ENCODE data around the gene CTDSP2.

CTDSP2 gene

GRCh38 chr12:57813111-57813970 is 33.2 kb downstream of the CTDSP2 start:
- no peak for FAIRE-seq

DNA sequence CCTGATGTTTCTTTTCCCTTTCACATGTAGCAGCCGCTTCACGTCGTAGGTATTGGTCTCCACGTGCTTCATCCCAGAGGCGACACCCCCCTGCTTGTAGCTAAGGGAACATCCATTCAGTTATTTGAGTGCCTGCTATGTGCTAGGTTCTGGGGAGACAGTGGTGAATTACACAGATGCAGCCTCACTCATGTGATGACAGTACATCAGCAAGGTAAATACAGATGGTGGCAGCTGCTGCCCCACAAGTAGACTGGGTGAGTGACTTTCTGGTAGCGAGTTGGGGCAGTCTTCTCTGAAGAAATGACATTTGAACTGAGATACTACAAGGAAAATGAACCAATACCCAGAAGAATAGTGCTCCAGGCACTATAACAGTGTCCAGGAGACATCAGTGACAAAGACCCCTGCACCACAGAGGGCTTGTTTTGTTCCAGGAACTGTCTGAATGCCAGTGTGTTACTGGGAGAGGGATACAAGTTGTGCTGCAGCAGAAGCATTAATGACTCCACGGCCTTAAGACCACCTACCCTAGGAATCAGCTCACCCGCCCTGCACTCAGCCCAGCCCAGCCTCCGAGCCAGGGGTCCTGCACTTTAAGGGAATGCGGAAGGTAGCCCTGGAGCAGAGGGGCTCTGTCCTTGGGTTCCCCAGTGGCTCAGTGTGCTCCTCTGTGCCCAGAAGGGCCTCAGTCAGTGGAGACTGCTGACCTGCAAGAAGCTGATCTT is 35.3 kb downstream of the CTDSP2 start:
- no peak for FAIRE-seq

DNA sequence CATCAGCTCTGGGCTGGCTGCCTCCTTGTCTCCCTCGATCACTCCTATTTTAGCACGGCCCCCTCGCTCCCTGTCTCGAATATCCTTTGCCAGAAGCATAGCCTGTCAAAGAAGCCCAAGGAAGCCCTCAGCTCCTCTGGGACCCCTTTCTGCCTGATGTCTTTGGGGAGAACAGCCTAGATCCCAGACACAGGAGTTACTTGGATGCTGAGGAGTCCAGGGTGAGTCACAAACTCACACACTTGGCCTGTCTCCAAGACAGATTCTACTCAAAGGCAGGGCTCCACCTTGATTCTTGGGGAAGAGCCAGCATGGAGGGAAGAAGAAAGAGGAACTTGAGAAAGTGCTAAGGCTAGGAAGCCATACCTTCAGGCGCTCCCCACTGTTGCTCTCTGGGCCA is 36.1 kb downstream of the CTDSP2 start:
- no peak for FAIRE-seq

DNA sequence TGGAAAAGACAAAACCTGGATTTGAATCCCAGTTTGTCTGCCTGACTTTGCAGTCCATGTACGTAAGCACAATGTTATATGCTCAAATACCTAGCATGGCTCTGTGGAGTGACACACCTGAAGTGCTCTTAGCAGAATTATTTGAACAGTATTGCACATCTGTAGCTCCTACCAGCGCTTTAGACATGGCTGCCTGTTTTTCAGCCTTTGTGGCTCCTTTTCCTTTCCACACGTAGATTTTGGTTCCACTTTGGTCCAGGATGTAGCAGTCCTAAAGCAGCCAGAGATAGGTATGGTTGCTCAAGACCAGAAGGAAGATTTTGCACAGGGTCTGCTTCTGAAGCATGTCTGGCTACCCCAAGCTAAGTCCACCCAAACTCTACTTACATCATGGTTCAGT is 37.1 kb downstream of the CTDSP2 start:
- no peak for FAIRE-seq

GRCh38 chr12:57808351-57808750 is 38.2 kb downstream of the CTDSP2 start:
- no peak for FAIRE-seq

DNA sequence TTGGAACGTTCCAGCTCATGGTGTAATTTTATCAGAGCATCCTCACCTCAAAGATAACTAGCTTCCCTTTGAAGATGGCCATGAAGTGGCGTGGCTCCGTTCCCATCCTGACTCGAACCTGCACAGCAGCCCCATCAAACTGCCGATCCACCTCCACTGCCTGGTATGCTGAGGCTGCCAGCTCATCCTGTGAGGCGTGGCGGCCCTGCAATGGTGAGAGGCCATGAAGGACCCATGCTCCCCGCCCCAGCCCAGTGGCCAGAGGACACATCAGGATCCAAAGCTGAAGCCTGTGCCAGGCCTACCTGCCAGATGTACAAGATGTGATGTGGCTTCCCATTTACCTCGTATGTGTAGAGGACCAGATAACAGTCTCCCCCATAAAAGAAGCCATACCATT is 39.2 kb downstream of the CTDSP2 start:
- no peak for FAIRE-seq

DNA sequence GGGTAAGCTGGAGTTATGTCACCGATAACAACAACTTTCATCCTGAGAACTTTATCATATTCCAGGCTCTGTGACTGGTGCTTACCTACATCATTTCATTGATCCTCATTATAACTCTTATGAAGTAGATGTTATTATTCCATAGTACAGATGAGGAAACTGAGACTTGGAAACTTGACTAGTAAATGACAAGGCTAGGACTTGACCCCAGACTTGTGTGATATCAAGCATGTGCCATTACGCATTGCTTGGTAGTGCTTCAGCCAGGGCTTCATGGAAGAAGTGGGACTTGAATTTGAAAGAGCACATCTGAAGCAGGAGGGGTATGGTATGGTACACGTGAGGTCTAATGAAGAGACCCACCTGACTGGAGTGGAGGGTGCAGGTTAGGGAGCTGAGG is 39.9 kb downstream of the CTDSP2 start:
- no peak for FAIRE-seq

DNA sequence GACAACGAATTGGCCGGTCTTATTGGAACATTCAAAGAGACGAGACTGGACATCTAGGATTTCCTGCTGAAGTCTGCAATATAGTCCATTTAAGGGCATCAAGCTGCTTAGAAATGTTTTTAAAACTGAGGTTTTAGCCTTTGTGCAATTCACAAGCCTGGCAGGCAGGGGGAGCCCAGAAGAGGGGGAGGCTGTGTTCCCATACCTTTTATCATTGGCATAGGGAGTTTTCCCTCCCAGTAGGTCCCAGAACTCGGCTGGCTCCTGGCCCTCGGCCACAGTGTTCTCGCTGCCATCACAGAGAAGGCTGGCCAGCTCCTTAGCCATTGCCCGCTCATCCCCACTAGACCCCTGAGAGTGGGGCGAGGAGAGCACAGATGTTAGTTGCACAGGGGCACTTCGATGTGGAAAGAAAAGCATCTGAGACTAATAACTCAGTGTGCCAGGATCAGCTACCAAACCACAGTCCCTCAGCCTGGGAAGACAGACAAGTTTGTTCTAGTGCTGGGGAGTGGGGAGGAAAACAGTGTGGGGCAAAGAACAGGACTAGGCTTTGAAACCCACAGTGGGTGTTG is 43.1 kb downstream of the CTDSP2 start:
- no peak for FAIRE-seq

GRCh38 chr12:57802607-57803006 is 43.9 kb downstream of the CTDSP2 start:
- no peak for FAIRE-seq

GRCh38 chr12:57800965-57801364 is 45.6 kb downstream of the CTDSP2 start:
- FAIRE-seq, result no peak

GRCh38 chr12:57797933-57798332 is 48.6 kb downstream of the CTDSP2 start:
- FAIRE-seq, result no peak

DNA sequence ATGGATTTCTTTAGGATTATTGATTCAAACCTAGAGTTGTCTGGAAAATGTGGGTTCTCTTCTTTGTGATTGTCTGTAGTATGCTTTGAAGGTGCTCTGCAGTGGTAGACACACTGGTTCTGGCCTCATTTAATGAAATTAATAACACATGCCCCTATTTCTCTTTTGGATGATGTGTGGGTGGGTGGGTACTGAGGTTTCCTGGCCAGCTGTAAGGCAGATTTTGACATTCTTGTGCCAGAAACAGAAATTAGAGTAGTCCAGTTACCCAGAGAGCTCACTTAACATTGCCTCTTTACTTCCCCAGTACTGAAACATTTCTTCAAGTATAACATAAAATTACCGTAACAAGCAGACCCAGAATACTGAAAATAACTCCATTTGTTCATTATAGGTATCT is 49.5 kb downstream of the CTDSP2 start:
- FAIRE-seq, result no peak

- FAIRE-seq, result no peak
These were observed 51.2 kb downstream of the CTDSP2 start for GRCh38 chr12:57795354-57795753.

DNA sequence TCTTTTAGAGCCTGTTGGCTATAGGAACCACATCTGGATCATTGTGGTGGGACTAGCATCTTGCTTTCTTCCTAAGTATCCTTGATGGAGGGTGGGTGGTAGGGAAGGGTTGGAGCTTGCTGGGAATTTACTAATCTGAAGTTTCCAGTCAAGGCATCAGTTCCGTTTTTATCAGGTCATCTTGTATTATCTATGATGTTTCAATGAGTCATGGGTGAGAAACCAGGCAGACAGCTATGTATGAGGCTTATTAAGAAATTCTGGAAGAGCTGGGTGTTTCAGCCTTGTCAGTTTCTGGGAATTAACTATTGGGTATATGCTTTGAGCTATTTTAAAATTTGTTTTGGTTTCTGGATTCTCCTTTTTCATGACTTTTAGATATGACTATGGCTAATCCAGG is 52.6 kb downstream of the CTDSP2 start:
- FAIRE-seq, result no peak

DNA sequence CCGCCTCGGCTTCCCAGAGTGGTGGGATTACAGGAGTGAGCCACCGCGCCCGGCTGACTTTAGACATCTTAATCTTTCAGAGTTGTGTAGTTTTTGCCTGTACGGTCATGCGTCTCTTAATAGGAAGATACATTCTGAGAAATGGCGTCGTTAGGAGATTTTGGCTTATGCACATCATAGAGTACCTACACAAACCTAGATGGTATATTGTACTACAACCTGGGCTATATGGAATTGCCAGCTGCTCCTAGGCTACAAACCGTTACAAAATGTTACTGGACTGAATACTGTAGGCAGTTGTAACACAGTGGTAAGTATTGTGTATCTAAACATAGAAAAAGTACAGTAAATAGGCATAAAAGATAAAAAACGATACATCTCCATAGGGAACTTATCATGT is 62.7 kb downstream of the CTDSP2 start:
- no peak for FAIRE-seq

- no peak for FAIRE-seq
These were observed 63.1 kb downstream of the CTDSP2 start for GRCh38 chr12:57783466-57783801.

DNA sequence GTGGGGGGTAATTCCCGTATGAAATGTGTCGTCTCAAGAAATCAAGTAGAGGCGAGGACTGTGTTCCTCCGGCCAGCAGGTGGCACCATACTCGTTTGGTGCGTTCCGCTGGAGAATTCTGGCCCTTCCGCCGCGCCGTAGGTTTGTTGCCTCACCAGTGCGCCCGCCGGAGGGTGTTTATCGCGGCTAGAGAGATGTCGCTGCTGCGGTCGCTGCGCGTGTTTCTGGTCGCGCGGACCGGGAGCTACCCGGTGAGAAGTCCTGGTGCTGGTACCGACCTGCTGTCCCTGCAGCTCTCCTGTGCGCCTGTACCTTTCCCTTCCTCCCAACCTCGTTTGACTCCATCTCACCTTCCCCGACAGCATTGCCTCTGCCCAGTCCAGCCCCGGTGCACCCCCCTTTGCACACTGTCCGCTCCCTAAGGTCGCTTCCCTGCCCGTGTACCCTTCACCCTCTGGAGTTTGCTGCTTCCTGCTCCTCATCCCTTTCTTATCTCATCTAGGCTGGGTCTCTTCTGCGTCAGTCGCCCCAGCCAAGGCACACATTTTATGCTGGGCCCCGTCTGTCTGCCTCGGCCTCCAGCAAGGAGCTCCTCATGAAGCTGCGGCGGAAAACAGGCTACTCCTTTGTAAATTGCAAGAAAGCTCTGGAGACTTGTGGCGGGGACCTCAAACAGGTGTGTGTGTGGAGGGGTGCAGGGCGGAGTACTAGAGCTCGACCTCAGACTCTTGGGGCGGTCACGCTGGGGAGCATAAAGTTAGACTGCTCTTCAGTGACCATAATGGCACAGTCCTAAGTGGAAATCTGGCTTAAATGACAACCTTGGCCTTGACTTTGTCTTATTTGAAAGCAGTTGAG is 63.7 kb downstream of the CTDSP2 start, which contains the start of gene TSFM:
TSS of gene TSFM (plus strand) at position 180 of the 858 bp plus-strand sequence. CDS start at position 195, 15 bp downstream.
- FAIRE-seq, result no peak

DNA sequence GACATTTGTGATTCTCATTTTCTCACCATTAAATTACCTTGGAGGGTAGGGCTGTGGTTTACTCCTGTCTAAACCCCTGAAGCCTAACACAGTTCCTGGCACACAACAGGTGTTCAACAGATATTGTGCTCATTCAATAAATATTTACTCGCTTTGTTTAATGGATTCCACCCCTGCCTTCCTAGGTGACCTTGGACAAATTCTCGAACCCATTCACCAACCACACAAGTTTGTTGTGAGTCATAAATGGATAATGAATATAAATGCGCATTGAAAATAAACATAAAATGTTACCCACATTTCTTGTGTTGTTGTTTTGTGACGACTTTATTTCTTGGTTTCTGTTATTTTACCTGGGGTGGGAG is 64.3 kb downstream of the CTDSP2 start:
- no peak for FAIRE-seq

DNA sequence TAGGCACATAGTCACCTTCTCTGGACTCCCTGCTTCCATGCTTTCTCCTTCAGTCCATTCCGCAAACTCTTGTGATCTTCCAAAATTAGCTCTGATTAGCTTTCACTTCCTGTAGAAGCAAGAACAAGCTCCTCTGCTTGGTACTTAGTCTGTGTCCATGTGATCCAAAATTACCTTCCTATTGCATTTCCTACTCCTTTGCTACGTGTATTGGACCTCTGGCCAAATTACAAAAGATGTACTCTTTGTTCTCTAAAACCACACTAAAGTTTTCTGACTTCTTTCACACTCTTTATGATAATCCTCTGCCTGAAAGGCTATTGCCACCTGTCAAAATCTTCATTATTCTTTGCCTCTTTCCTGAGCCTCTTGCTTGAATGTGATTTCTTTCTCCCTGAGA is 64.7 kb downstream of the CTDSP2 start:
- FAIRE-seq, result no peak

- no peak for FAIRE-seq
These were observed 65.3 kb downstream of the CTDSP2 start for GRCh38 chr12:57781244-57781643.

DNA sequence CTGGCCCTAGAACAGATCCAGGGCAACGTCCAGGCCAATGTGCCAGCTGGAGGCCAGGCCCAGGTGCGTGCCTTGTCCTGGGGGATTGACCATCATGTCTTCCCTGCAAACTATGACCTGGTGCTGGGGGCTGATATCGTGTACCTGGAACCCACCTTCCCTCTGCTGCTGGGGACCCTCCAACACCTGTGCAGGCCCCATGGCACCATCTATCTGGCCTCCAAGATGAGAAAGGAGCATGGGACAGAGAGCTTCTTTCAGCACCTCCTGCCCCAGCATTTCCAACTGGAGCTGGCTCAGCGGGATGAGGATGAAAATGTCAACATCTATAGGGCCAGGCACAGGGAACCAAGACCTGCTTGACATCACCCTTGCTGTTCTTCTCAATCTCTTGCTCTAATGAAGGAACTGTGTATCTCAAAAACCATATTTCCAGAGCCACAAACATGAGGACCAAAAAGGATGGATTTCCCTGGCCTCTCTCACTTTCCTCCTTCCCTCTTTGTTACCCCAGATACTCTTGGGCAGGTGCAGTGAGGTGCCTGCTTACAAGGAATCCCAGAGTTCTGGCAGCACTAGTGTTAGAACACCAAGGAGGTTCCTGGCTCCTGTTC is 66.1 kb downstream of the CTDSP2 start:
- FAIRE-seq, result no peak

- no peak for FAIRE-seq
These were observed 66.8 kb downstream of the CTDSP2 start for GRCh38 chr12:57779736-57780135.

GRCh38 chr12:57777911-57778310 is 68.6 kb downstream of the CTDSP2 start:
- no peak for FAIRE-seq
